Mesendoderm (in vitro differentiated cells): ENCODE results near the gene STUB1.

Experiments
- DNase-seq: peaks from one replicate; pipeline ENCODE4 v3.0.0; 2013
- H2AK5ac ChIP-seq: 2 replicates; pipeline ENCODE4 v1.6.1; 2013; ENCODE audit warnings: low read length, inconsistent platforms
- H2BK120ac ChIP-seq: 2 replicates; pipeline ENCODE4 v1.6.1; 2013; ENCODE audit warnings: low read depth, mild to moderate bottlenecking, low read length, moderate library complexity, mixed read lengths
- H2BK15ac ChIP-seq: replicated peaks from 2 replicates; pipeline ENCODE4 v1.6.1; 2013; ENCODE audit warnings: low read depth, mild to moderate bottlenecking, moderate library complexity
- H2BK5ac ChIP-seq: 2 replicates; pipeline ENCODE4 v1.6.1; 2013; ENCODE audit warnings: low read length, inconsistent platforms
- H3K18ac ChIP-seq: 2 replicates; pipeline ENCODE4 v1.6.1; 2013; ENCODE audit warnings: mild to moderate bottlenecking, low read length, mixed read lengths
- H3K23ac ChIP-seq: one replicate; pipeline ENCODE4 v1.6.1; 2013; ENCODE audit warnings: low read length
- H3K27ac ChIP-seq: 2 replicates; pipeline ENCODE4 v1.5.1; 2013; ENCODE audit warnings: low read depth, mild to moderate bottlenecking, inconsistent platforms, low read length, moderate library complexity
- H3K27me3 ChIP-seq: 2 replicates; pipeline ENCODE4 v1.6.1; 2013; ENCODE audit warnings: low read length, control low read depth, mild to moderate bottlenecking, inconsistent platforms; ENCODE audit not compliant: insufficient read depth, poor library complexity
- H3K36me3 ChIP-seq: 2 replicates; pipeline ENCODE4 v1.6.1; 2013; ENCODE audit warnings: low read length, inconsistent platforms; ENCODE audit not compliant: control insufficient read depth, insufficient read depth
- H3K4ac ChIP-seq: one replicate; pipeline ENCODE4 v1.6.1; 2013; ENCODE audit warnings: low read depth, mild to moderate bottlenecking, low read length, moderate library complexity
- H3K4me1 ChIP-seq: 2 replicates; pipeline ENCODE4 v1.6.1; 2013; ENCODE audit warnings: low read depth, low read length, inconsistent platforms; ENCODE audit not compliant: control insufficient read depth
- H3K4me2 ChIP-seq: 2 replicates; pipeline ENCODE4 v1.6.1; 2013; ENCODE audit warnings: low read length
- H3K4me3 ChIP-seq: 2 replicates; pipeline ENCODE4 v1.5.1; 2013; ENCODE audit warnings: mild to moderate bottlenecking, low read length
- H3K56ac ChIP-seq: one replicate; pipeline ENCODE4 v1.6.1; 2013; ENCODE audit warnings: low read length
- H3K79me1 ChIP-seq: 2 replicates; pipeline ENCODE4 v1.6.1; 2013; ENCODE audit warnings: low read length, inconsistent platforms
- H3K79me2 ChIP-seq: 2 replicates; pipeline ENCODE4 v1.6.1; 2013; ENCODE audit warnings: mild to moderate bottlenecking, low read length; ENCODE audit not compliant: control insufficient read depth, insufficient read depth
- H3K9ac ChIP-seq: 2 replicates; pipeline ENCODE4 v1.6.1; 2013; ENCODE audit warnings: low read length, inconsistent platforms
- H4K5ac ChIP-seq: one replicate; pipeline ENCODE4 v1.6.1; 2013; ENCODE audit warnings: low read length
- H4K8ac ChIP-seq: one replicate; pipeline ENCODE4 v1.6.1; 2013; ENCODE audit warnings: low read depth, mild to moderate bottlenecking, control low read depth, low read length, moderate library complexity
- WGBS: extraction: QIAGEN DNeasy Blood & Tissue Kit; methylation state at CpG from one replicate; pipeline ENCODE4 v1.1.7; 2013; ENCODE audit warnings: low lambda C conversion rate, missing lambda C conversion rate; ENCODE audit not compliant: insufficient coverage; ENCODE audit errors: extremely low coverage; 5-methylcytosine and 5-hydroxymethylcytosine counted together

Gene STUB1

DNA sequence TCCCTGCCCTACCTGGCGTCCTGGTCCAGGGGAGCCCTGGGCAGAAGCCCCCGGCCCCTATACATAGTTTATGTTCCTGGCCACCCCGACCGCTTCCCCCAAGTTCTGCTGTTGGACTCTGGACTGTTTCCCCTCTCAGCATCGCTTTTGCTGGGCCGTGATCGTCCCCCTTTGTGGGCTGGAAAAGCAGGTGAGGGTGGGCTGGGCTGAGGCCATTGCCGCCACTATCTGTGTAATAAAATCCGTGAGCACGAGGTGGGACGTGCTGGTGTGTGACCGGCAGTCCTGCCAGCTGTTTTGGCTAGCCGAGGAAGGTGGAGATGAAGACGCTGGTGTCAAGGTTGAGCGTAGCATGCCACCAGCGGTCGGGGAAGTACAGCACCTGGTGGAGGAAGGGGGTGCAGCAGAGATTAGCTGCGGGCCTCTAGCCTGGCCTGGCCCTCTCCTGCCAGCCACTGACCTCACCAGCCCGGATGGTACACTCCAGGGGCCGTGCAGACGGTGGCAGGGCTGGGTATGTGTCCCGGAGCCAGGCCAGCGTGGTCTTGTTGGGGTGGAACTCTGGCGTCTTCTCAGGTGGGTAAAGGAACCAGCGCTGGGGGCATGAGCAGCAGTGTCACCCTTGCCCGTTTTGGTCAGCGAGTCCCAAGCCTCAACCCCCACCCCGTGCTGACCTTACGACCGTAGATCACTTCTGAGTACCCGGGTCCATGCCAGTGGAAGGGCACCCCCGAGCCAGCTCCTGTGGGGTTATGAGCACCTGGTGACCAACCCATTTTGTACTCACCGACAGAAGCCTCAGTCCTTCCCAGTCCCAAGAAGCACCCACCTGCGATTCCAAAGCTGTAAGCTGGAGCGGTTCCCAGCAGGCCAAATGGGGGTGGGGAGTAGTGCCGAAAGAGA, 2.5 kb downstream of the STUB1 start:
- H3K4ac ChIP-seq, result no peak overlapping the region
- H3K4me1 ChIP-seq, result no peaks in the 10 kb centered on the region
- WGBS, result no CpG with 5 or more reads among the region's 36 CpGs
- DNase-seq, result no peak
- H3K27me3 ChIP-seq, result no peaks in the 10 kb centered on the region
- no peak overlapping the region for H3K23ac ChIP-seq
- H4K8ac ChIP-seq, result no peak overlapping the region
- peak overlapping the region; percentile 93 for H3K9ac ChIP-seq
- no peak overlapping the region for H4K5ac ChIP-seq
- no peak overlapping the region for H3K4me3 ChIP-seq
- no peak overlapping the region for H2BK120ac ChIP-seq
- no peak overlapping the region for H3K18ac ChIP-seq
- H2AK5ac ChIP-seq, result no peak overlapping the region
- H3K56ac ChIP-seq, result peak overlapping the region; percentile 49
- H3K79me2 ChIP-seq, result peaks cover 18% of the 10 kb centered on the region
- peak overlapping the region; percentile 49 for H3K4me2 ChIP-seq
- H2BK5ac ChIP-seq, result no peak overlapping the region
- H3K79me1 ChIP-seq, result peaks cover 15% of the 10 kb centered on the region
- no peak overlapping the region for H2BK15ac ChIP-seq
- no peak overlapping the region for H3K27ac ChIP-seq
- peaks cover 13% of the 10 kb centered on the region for H3K36me3 ChIP-seq

DNA sequence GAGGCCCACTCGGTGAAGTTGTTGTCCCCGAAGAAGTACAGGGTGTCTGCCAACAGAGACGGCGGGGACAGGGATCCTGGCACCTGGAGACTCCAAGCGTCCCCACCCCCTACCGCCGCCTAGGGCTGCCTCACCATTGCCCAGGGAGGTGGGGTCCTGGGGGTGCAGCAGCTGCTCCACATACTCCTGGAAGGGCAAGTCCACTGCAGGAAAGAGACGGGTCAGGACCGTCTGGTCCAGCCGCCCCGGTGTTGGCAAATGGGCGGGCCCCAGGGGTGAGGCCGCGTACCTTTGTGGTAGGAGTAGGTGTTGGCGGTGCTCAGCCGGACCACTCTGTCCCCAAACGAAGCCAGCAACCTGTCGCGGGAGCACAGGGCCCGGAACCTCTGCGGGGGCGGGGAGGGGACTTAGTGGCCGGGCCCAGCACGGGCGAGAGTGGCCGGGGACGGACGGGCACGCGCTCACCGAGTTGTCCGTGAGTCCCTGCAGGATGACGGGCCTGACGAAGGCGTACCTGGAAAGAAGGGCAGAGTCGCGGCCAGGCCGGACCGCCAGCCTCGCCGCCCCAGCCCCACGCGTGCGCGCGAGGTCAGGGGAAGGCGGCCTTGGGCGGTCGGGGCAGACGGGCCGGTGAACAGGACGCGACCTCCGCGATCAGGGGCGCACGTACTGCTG, 3.3 kb downstream of the STUB1 start:
- H3K4ac ChIP-seq, result no peak overlapping the region
- peak overlapping the region; percentile 93 for H3K9ac ChIP-seq
- H3K4me1 ChIP-seq, result no peaks in the 10 kb centered on the region
- H2BK5ac ChIP-seq, result no peak overlapping the region
- H3K27me3 ChIP-seq, result no peaks in the 10 kb centered on the region
- H3K36me3 ChIP-seq, result peaks cover 13% of the 10 kb centered on the region
- no peak overlapping the region for H2BK120ac ChIP-seq
- H3K18ac ChIP-seq, result no peak overlapping the region
- peak; percentile 43 for DNase-seq
- H2AK5ac ChIP-seq, result no peak overlapping the region
- no CpG with 5 or more reads among the region's 57 CpGs for WGBS
- H3K23ac ChIP-seq, result no peak overlapping the region
- H3K27ac ChIP-seq, result peak overlapping the region; percentile 21
- no peak overlapping the region for H4K8ac ChIP-seq
- peak overlapping the region; percentile 63 for H3K4me3 ChIP-seq
- no peak overlapping the region for H2BK15ac ChIP-seq
- H3K79me1 ChIP-seq, result peaks cover 15% of the 10 kb centered on the region
- H3K4me2 ChIP-seq, result peak overlapping the region; percentile 49
- peak overlapping the region; percentile 96 for H3K56ac ChIP-seq
- H3K79me2 ChIP-seq, result peaks cover 18% of the 10 kb centered on the region
- H4K5ac ChIP-seq, result no peak overlapping the region

DNA sequence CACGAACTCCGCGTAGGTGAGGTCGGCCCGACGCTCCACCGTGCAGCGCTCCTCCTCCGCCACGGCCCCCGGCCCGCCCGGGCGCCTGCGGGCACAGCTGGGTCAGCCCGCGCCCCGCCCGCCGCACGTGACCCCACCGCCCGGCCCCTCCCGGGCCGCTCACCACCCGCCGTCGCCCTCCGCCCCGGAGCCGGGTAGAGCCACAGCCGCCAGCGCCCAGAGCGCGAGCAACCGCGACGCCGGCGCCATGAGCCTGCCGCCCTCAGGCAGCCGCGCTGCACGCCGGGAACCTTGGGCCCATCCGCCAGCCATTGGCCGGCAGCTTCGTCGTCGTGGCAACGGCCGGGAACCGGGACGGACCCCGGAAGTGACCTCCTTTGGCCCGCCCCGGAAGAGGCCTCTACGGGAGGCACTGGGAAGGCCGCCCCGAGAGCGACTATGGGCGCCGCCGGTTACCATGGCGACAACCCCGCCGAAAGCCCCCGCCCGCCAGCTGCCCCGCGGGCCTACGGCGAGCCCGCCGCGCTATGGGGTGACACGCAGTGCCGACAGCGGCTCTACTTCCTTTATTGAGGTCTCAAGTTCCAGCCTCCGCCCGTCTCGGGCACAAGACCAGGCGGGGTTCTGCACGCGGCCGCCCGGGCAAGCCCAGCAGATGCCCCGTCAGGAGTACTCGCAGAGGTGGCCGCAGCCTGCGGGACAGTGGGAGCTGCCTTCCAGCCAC, 4.0 kb downstream of the STUB1 start, which contains the start of gene JMJD8:
TSS of gene JMJD8 (minus strand) at position 264 of the 724 bp plus-strand sequence. CDS start at position 249, 15 bp downstream.
- peak within 1 kb of the TSS; percentile 49 for H3K4me2 ChIP-seq
- WGBS, result no CpG with 5 or more reads among the region's 91 CpGs

GRCh38 chr16:684961-685696, 4.9 kb downstream of the STUB1 start:
- no CpG with 5 or more reads among the region's 61 CpGs for WGBS
- Histone ChIP-seq H2BK15ac (no peak overlapping the region), H3K36me3 (peaks cover 13% of the 10 kb centered on the region), H3K56ac (no peak overlapping the region), H3K79me2 (peaks cover 18% of the 10 kb centered on the region), H2BK5ac (no peak overlapping the region), H3K23ac (no peak overlapping the region), H2BK120ac (no peak overlapping the region), H3K27ac (no peak overlapping the region), H3K4me1 (peaks cover 3% of the 10 kb centered on the region), H3K4me2 (no peak overlapping the region), H3K18ac (no peak overlapping the region), H3K4ac (no peak overlapping the region), H4K5ac (no peak overlapping the region), H3K9ac (no peak overlapping the region), H3K4me3 (no peak overlapping the region), H3K79me1 (peaks cover 24% of the 10 kb centered on the region), H4K8ac (no peak overlapping the region), H3K27me3 (no peaks in the 10 kb centered on the region), H2AK5ac (no peak overlapping the region)
- no peak for DNase-seq

More for the DNA sequence above, 4.0 kb downstream of the STUB1 start, which contains the start of gene JMJD8:
- Histone ChIP-seq H3K4me3 (peak within 1 kb of the TSS; percentile 63), H4K8ac (no peak within 1 kb of the TSS), H3K4ac (no peak within 1 kb of the TSS), H3K56ac (peak within 1 kb of the TSS; percentile 96), H3K27me3 (no peaks in the 10 kb centered on the region), H2BK5ac (no peak within 1 kb of the TSS), H3K4me1 (no peaks in the 10 kb centered on the region), H3K18ac (peak within 1 kb of the TSS; percentile 42), H3K36me3 (peaks cover 13% of the 10 kb centered on the region), H2AK5ac (no peak within 1 kb of the TSS), H3K79me1 (peaks cover 19% of the 10 kb centered on the region), H3K79me2 (peaks cover 18% of the 10 kb centered on the region), H2BK15ac (no peak within 1 kb of the TSS), H3K27ac (peak within 1 kb of the TSS; percentile 21), H4K5ac (no peak within 1 kb of the TSS), H3K9ac (peak within 1 kb of the TSS; percentile 93), H2BK120ac (no peak within 1 kb of the TSS), H3K23ac (no peak within 1 kb of the TSS)
- DNase-seq, result peak; percentile 97

GRCh38 chr16:685967-686366, 5.8 kb downstream of the STUB1 start:
- H2BK5ac ChIP-seq, result no peak overlapping the region

More at GRCh38 chr16:685967-686366, 5.8 kb downstream of the STUB1 start:
- Histone ChIP-seq H3K18ac (no peak overlapping the region), H4K8ac (no peak overlapping the region), H3K79me1 (peaks cover 24% of the 10 kb centered on the region), H3K56ac (no peak overlapping the region), H3K4me1 (peaks cover 3% of the 10 kb centered on the region), H3K79me2 (peaks cover 15% of the 10 kb centered on the region), H4K5ac (no peak overlapping the region), H2AK5ac (no peak overlapping the region), H3K4me3 (no peak overlapping the region), H3K27me3 (no peaks in the 10 kb centered on the region), H3K27ac (no peak overlapping the region), H3K9ac (no peak overlapping the region), H2BK15ac (no peak overlapping the region), H3K4me2 (no peak overlapping the region), H3K4ac (no peak overlapping the region), H3K23ac (no peak overlapping the region), H2BK120ac (no peak overlapping the region), H3K36me3 (peaks cover 13% of the 10 kb centered on the region)
- no CpG with 5 or more reads among the region's 10 CpGs for WGBS
- DNase-seq, result no peak
